Ramos (cell line): Measurements from ENCODE around the gene EPB41L3.

ENCODE experiments used
- in situ Hi-C: fragments of 300-500 bp; cut with MboI; formaldehyde crosslinking; loops from one replicate; pipeline ENCODE4 v1.14.3; 2022; ENCODE audit warnings: low sequenced_read_pairs; ENCODE audit not compliant: unreplicated experiment

Gene EPB41L3

GRCh38 chr18:5420906-5421305 is 122.9 kb downstream of the EPB41L3 start:
- in situ Hi-C loops: no loop called here

- in situ Hi-C loops: no loop called here
Observed at GRCh38 chr18:5419601-5420000, 124.2 kb downstream of the EPB41L3 start.

- in situ Hi-C loops: no loop called here
Observed at GRCh38 chr18:5419030-5419429, 124.8 kb downstream of the EPB41L3 start.

GRCh38 chr18:5417342-5417741 is 126.5 kb downstream of the EPB41L3 start:
- in situ Hi-C loops: no loop called here

- in situ Hi-C loops: no loop called here
Observed at GRCh38 chr18:5416112-5416511, 127.7 kb downstream of the EPB41L3 start.

GRCh38 chr18:5415665-5416064 is 128.1 kb downstream of the EPB41L3 start:
- in situ Hi-C loops: no loop called here

GRCh38 chr18:5415031-5415430 is 128.8 kb downstream of the EPB41L3 start:
- in situ Hi-C loops: no loop called here

GRCh38 chr18:5414546-5414945 is 129.3 kb downstream of the EPB41L3 start:
- in situ Hi-C loops: no loop called here

- in situ Hi-C loops: no loop called here
Observed at GRCh38 chr18:5413447-5413846, 130.3 kb downstream of the EPB41L3 start.

GRCh38 chr18:5410582-5410981 is 133.2 kb downstream of the EPB41L3 start:
- in situ Hi-C loops: no loop called here

GRCh38 chr18:5398269-5398668 is 145.5 kb downstream of the EPB41L3 start:
- in situ Hi-C loops: no loop called here

GRCh38 chr18:5397102-5397501 is 146.7 kb downstream of the EPB41L3 start:
- in situ Hi-C loops: no loop called here

GRCh38 chr18:5395860-5396448 is 147.8 kb downstream of the EPB41L3 start:
- in situ Hi-C loops: no loop called here

GRCh38 chr18:5393779-5394178 is 150.0 kb downstream of the EPB41L3 start:
- in situ Hi-C loops: no loop called here

- in situ Hi-C loops: no loop called here
Observed at GRCh38 chr18:5391409-5391808, 152.4 kb downstream of the EPB41L3 start.

GRCh38 chr18:5389356-5389755 is 154.4 kb downstream of the EPB41L3 start:
- in situ Hi-C loops: no loop called here

GRCh38 chr18:5388896-5389295 is 154.9 kb downstream of the EPB41L3 start:
- in situ Hi-C loops: no loop called here

GRCh38 chr18:5380586-5380985 is 163.2 kb downstream of the EPB41L3 start:
- in situ Hi-C loops: no loop called here

- in situ Hi-C loops: no loop called here
Observed at GRCh38 chr18:5376986-5377385, 166.8 kb downstream of the EPB41L3 start.

GRCh38 chr18:5370332-5370731 is 173.5 kb downstream of the EPB41L3 start:
- in situ Hi-C loops: no loop called here

GRCh38 chr18:5369513-5369912 is 174.3 kb downstream of the EPB41L3 start:
- in situ Hi-C loops: no loop called here

- in situ Hi-C loops: no loop called here
Observed at GRCh38 chr18:5365443-5365842, 178.4 kb downstream of the EPB41L3 start.

GRCh38 chr18:5350636-5351035 is 193.2 kb downstream of the EPB41L3 start:
- in situ Hi-C loops: no loop called here
